C4-2B (cell line): Measurements from ENCODE around the gene DSC1.

ENCODE experiments used
- H3K27ac ChIP-seq: fragments of 450-650 bp; 2 replicates; pipeline ENCODE4 v1.5.1; 2017
- CTCF ChIP-seq: fragments of 450-650 bp; conservative IDR thresholded peaks from 2 replicates; pipeline ENCODE4 v1.5.1; 2017; ENCODE audit warnings: mild to moderate bottlenecking
- ZFX ChIP-seq: fragments of 450-650 bp; IDR thresholded peaks from 2 replicates; pipeline ENCODE4 v1.6.1; 2017

The DSC1 gene

GRCh38 chr18:31155498-31155897 lies 7.2 kb downstream of the DSC1 start:
- H3K27ac ChIP-seq = no peak overlapping the region
- TF ChIP-seq CTCF (no peak), ZFX (no peak)

GRCh38 chr18:31154181-31154580 lies 8.5 kb downstream of the DSC1 start:
- TF ChIP-seq ZFX (no peak), CTCF (no peak)
- H3K27ac ChIP-seq = no peak overlapping the region

- TF ChIP-seq ZFX (no peak), CTCF (no peak)
- H3K27ac ChIP-seq = no peak overlapping the region
Measured at GRCh38 chr18:31149351-31149750, 13.3 kb downstream of the DSC1 start.

- no peak overlapping the region for H3K27ac ChIP-seq
- TF ChIP-seq ZFX (no peak), CTCF (no peak)
Measured at GRCh38 chr18:31148600-31148999, 14.1 kb downstream of the DSC1 start.

GRCh38 chr18:31146809-31147208 lies 15.8 kb downstream of the DSC1 start:
- H3K27ac ChIP-seq = no peak overlapping the region
- TF ChIP-seq CTCF = no peak
- no peak for TF ChIP-seq ZFX

GRCh38 chr18:31143025-31143424 lies 19.6 kb downstream of the DSC1 start:
- no peak for TF ChIP-seq CTCF
- TF ChIP-seq ZFX = no peak
- no peak overlapping the region for H3K27ac ChIP-seq

- TF ChIP-seq CTCF = no peak
- no peak for TF ChIP-seq ZFX
Measured at GRCh38 chr18:31138709-31139108, 23.9 kb downstream of the DSC1 start.

More at GRCh38 chr18:31138709-31139108, 23.9 kb downstream of the DSC1 start:
- H3K27ac ChIP-seq = no peak overlapping the region
